ENCODE measurements around the gene BACE1-AS. TPM values are rescaled to one million over a fixed set of nuclear protein-coding genes. Genes with fewer than 3 reads are reported as not detected.

The BACE1-AS gene
- total and polyA plus RNA-seq, 2 of the 8 experiments (the other 6 are each of a cell fraction or from before 2014, with no cell fraction given): 14.9 to 17.4 TPM

DNA sequence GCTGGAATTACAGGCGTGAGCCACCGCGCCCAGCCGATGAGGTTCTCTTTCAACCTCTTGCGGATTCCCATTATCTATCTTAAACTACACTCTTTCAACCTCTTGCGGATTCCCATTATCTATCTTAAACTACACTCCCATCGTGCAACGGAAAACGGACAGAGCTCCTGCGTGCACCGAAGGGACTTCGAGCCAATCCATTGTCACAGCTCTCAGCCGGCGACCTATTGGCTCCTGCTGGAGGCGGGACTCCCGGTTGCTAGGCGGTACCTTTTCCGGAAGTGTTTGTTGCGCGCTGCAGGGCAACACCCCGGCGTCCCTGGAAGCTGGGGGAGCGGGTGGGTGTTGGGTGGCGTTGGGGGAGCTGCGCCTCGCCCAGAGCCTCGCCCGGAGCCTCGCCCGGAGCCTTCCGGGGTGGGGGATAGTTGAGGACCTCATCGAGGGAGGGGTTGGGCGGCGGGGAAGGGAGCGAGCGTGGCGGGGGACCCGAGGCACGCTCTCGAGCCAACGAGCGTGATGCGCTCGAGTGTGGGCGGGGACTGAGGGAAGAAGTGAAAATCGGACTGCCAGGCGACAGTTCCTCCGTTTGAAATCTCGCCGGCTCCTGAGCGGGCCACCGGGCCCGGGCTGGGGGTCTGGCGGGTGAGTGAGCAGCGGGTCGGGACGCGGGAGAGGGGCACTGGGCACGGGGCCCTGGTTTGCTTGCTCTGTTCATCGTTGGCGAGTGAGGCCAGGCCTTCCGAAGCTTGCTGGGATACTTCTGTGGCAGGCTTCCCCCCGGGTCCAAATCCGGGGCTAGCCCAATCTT lies 36.6 kb downstream of the BACE1-AS start, which contains the start of gene CEP164 (continued):
- TF ChIP-seq CBX8 (IDR thresholded peaks at IDR 0.05; ENCODE audit: borderline replicate concordance, low read depth, low read length): no peak
- no peak; the same call in 1 of the 2 replicates for TF ChIP-seq E2F6 (IDR thresholded peaks at IDR 0.05)
- no peak for TF ChIP-seq YY1 (IDR thresholded peaks at IDR 0.05; ENCODE audit: low read depth, low read length)
- TF ChIP-seq POU5F1 (IDR thresholded peaks at IDR 0.05; ENCODE audit: low read depth, low read length): no peak
- TF ChIP-seq RXRA (IDR thresholded peaks at IDR 0.05; ENCODE audit: insufficient read depth, low read depth, low read length): no peak
- no peak for TF ChIP-seq HDAC6 (IDR thresholded peaks at IDR 0.05; ENCODE audit: low read depth, low read length)
- TF ChIP-seq POLR2AphosphoS5 (IDR thresholded peaks at IDR 0.05; ENCODE audit: low read depth, low read length): peak; percentile 43
- TF ChIP-seq BRCA1 (IDR thresholded peaks at IDR 0.05; ENCODE audit: low read depth, low read length): no peak
- no peak for TF ChIP-seq ATF2 (IDR thresholded peaks at IDR 0.05; ENCODE audit: low read length)
- TF ChIP-seq SP2 (IDR thresholded peaks at IDR 0.05; ENCODE audit: low read length): peak; percentile 43
- TF ChIP-seq SRF (IDR thresholded peaks at IDR 0.05; ENCODE audit: low read depth, low read length): no peak
- TF ChIP-seq BCL11A (IDR thresholded peaks at IDR 0.05; ENCODE audit: low read depth in 2 of 2, low read length in 2 of 2): no peak
- TF ChIP-seq BACH1 (IDR thresholded peaks at IDR 0.05; ENCODE audit: low read length): no peak
- TF ChIP-seq, protein P1, sequence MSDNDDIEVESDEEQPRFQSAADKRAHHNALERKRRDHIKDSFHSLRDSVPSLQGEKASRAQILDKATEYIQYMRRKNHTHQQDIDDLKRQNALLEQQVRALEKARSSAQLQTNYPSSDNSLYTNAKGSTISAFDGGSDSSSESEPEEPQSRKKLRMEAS (IDR thresholded peaks at IDR 0.05): no peak
- no peak for TF ChIP-seq CHD1 (IDR thresholded peaks at IDR 0.05; ENCODE audit: low read depth, low read length)
- TF ChIP-seq, protein P2, sequence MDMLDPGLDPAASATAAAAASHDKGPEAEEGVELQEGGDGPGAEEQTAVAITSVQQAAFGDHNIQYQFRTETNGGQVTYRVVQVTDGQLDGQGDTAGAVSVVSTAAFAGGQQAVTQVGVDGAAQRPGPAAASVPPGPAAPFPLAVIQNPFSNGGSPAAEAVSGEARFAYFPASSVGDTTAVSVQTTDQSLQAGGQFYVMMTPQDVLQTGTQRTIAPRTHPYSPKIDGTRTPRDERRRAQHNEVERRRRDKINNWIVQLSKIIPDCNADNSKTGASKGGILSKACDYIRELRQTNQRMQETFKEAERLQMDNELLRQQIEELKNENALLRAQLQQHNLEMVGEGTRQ (IDR thresholded peaks at IDR 0.05; ENCODE audit: low read length): no peak
- TF ChIP-seq ZNF274 (IDR thresholded peaks at IDR 0.05; ENCODE audit: borderline replicate concordance, extremely low read depth, low read length): no peak
- no peak for TF ChIP-seq CEBPB (IDR thresholded peaks at IDR 0.05; ENCODE audit: low read depth, low read length)
- TF ChIP-seq SUZ12 (IDR thresholded peaks at IDR 0.05; ENCODE audit: low read length): no peak
- no peak for TF ChIP-seq SP4 (IDR thresholded peaks at IDR 0.05; ENCODE audit: low read length)
- peak; percentile 92 for TF ChIP-seq SP1 (IDR thresholded peaks at IDR 0.05; ENCODE audit: low read depth, low read length)
- TF ChIP-seq CBX5 (IDR thresholded peaks at IDR 0.05; ENCODE audit: low read depth, low read length): no peak
- peak in 1 of 2 experiments; percentile 34; a peak in 1 of 3 replicates for TF ChIP-seq POLR2A (IDR thresholded peaks at IDR 0.05; ENCODE audit: control extremely low read depth in 1 of 2, low read depth in 2 of 2, low read length in 2 of 2)
